Central memory CD4-positive, alpha-beta T cell (primary cell): ENCODE measurements around the gene ELK3.

Experiments
- DNase-seq: peaks from one replicate; pipeline ENCODE4 v3.0.0; 2022

The ELK3 gene

GRCh38 chr12:96190413-96191108 is 3.6 kb upstream of the ELK3 start:
- no peak for DNase-seq

GRCh38 chr12:96192926-96193573 is 1.1 kb upstream of the ELK3 start:
- no peak for DNase-seq

- DNase-seq: no peak
Measured at GRCh38 chr12:96194576-96194889, 358 bp downstream of the ELK3 start.

- peak; percentile 84 for DNase-seq
Measured at GRCh38 chr12:96194971-96195844, 1.0 kb downstream of the ELK3 start.

- DNase-seq: peak; percentile 24
Measured at GRCh38 chr12:96195845-96196451, 1.8 kb downstream of the ELK3 start.

GRCh38 chr12:96196781-96197180 is 2.6 kb downstream of the ELK3 start:
- DNase-seq: no peak

- DNase-seq: no peak
Measured at GRCh38 chr12:96197503-96198272, 3.5 kb downstream of the ELK3 start.

GRCh38 chr12:96198965-96199364 is 4.8 kb downstream of the ELK3 start:
- DNase-seq: no peak

GRCh38 chr12:96199464-96199863 is 5.3 kb downstream of the ELK3 start:
- DNase-seq: no peak

GRCh38 chr12:96201272-96202227 is 7.4 kb downstream of the ELK3 start:
- no peak for DNase-seq

GRCh38 chr12:96204381-96204780 is 10.2 kb downstream of the ELK3 start:
- DNase-seq: no peak

GRCh38 chr12:96205908-96206307 is 11.7 kb downstream of the ELK3 start:
- DNase-seq: peak; percentile 68

- no peak for DNase-seq
Measured at GRCh38 chr12:96206936-96207662, 12.9 kb downstream of the ELK3 start.

- DNase-seq: no peak
Measured at GRCh38 chr12:96208346-96208745, 14.2 kb downstream of the ELK3 start.

GRCh38 chr12:96208801-96209549 is 14.8 kb downstream of the ELK3 start:
- DNase-seq: no peak

- DNase-seq: peak; percentile 45
Measured at GRCh38 chr12:96210376-96211055, 16.3 kb downstream of the ELK3 start.

- peak; percentile 46 for DNase-seq
Measured at GRCh38 chr12:96211988-96212387, 17.8 kb downstream of the ELK3 start.

GRCh38 chr12:96212456-96213375 is 18.5 kb downstream of the ELK3 start:
- DNase-seq: no peak
